Retinal pigment epithelial cell (primary cell): ENCODE data around the gene MSL3B.

ENCODE experiments used
- DNase-seq: peaks from one replicate; pipeline ENCODE4 v3.0.0-alpha.2; 2010; ENCODE audit warnings: low read depth
- H3K4me3 ChIP-seq: 2 replicates; pipeline ENCODE4 v1.5.1; 2011; ENCODE audit warnings: mild to moderate bottlenecking, low read length, control low read depth, moderate library complexity
- TF ChIP-seq, protein P1 (sequence below): conservative IDR thresholded peaks from 2 replicates; pipeline ENCODE4 v1.5.1; 2011; ENCODE audit warnings: low read depth, low read length, control low read depth, inconsistent platforms

Gene MSL3B

DNA sequence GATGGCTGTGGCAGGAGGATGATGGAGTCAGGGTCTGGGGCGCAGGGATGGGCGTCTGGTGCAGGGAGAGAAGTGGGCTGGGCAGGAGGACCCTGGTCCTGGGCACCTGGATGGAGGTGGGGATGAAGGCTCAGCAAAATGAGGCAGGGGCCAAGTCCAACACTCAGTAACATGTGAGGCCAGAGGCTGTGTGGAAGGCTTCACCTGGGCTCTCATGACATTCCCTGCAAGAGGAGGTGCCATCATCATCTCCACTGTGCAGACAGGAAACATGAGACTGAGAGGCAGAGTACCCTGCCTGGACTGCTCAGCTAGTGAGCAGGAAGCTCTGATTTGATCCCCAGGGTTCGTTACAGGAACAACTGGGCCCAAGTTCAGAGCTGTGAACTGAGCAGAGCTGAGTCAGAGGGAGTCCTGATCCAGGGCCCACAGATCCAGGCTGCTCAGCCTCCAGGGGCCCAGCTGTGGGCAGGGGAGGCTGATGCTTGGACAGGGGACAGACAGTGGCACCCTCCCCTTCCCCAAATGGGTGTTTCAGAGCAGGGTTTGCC lies 50.8 kb downstream of the MSL3B start:
- TF ChIP-seq, protein P1, sequence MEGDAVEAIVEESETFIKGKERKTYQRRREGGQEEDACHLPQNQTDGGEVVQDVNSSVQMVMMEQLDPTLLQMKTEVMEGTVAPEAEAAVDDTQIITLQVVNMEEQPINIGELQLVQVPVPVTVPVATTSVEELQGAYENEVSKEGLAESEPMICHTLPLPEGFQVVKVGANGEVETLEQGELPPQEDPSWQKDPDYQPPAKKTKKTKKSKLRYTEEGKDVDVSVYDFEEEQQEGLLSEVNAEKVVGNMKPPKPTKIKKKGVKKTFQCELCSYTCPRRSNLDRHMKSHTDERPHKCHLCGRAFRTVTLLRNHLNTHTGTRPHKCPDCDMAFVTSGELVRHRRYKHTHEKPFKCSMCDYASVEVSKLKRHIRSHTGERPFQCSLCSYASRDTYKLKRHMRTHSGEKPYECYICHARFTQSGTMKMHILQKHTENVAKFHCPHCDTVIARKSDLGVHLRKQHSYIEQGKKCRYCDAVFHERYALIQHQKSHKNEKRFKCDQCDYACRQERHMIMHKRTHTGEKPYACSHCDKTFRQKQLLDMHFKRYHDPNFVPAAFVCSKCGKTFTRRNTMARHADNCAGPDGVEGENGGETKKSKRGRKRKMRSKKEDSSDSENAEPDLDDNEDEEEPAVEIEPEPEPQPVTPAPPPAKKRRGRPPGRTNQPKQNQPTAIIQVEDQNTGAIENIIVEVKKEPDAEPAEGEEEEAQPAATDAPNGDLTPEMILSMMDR, result no peak
- H3K4me3 ChIP-seq, result no peak overlapping the region
- no peak for DNase-seq

DNA sequence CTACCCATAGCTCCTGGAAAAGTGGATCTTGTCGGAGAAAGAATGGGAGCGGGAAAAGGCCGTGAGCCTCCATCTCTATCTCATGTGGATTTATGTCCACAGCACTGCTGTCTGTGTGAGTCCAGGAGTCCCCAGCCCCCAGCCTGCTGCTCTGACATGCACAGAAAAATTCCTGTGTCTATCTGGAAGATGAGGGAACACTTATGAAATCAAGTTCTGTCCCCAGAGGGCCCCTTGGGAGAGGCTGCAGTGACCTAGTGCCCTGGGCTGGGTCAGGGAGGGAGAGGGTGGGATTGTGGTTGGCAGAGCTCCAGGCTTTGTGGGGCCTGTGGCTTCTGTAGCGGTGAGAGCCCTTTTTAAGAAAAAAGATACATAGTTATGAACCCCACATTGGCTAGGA lies 51.4 kb downstream of the MSL3B start:
- no peak overlapping the region for H3K4me3 ChIP-seq
- DNase-seq, result no peak
- TF ChIP-seq, protein P1, result no peak

DNA sequence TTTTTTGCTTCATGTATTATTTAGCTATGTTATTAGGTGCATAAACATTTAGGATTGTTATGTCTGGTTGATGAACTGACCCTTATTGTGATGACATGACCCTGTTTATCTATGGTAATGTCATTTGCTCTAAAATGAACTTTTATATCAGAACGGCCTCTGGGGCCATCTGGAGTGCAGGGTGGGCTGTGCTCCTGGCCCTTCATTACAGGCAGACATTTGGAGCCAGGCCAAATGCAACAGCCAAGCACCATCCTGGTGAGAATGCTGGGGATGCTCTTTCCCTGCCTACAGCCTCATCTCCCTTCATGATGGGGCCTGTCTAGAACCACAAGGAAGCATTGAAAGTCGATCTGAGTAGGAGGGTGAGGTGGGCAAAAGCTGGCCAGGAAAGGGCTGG lies 51.9 kb downstream of the MSL3B start:
- DNase-seq, result no peak
- TF ChIP-seq, protein P1, result no peak
- no peak overlapping the region for H3K4me3 ChIP-seq

DNA sequence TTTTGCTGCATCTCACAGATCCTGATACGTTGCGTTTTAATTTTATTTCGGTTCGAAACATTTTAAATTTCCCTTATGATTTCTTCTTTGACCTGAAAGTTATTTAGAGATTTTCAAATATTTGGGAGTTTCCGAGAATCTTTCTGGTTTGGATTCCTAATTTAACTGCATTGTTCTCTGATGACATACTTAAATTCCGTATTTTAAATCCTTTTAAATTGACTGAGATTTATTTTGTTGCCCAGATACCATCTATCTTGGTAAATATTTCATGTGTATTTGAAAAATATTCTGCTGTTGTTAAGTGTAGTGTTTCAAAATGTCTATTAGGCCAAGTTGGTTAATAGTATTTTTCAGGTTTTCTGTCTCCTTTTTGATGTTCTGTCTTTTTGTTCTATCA lies 52.3 kb downstream of the MSL3B start:
- TF ChIP-seq, protein P1, result no peak
- DNase-seq, result peak; percentile 7
- no peak overlapping the region for H3K4me3 ChIP-seq
